MM.1S (cell line): ENCODE measurements around the gene DDAH1.

Experiments
- DNase-seq: peaks from one replicate; pipeline ENCODE4 v3.0.0-alpha.2; 2015
- H2AFZ ChIP-seq: fragments of 300-600 bp; sonication (generic); 2 replicates; pipeline ENCODE4 v1.6.0; 2016; ENCODE audit warnings: antibody characterized with exemption, low read length
- H3F3A ChIP-seq: fragments of 300-600 bp; sonication (generic); 2 replicates; pipeline ENCODE4 v1.6.1; 2016; ENCODE audit warnings: mild to moderate bottlenecking, antibody characterized with exemption, low read length, moderate library complexity, mixed read lengths; ENCODE audit not compliant: insufficient read depth
- H3K27ac ChIP-seq: fragments of 300-600 bp; sonication (generic); 2 replicates; pipeline ENCODE4 v1.5.1; 2016; ENCODE audit warnings: mild to moderate bottlenecking, low read length
- H3K27me3 ChIP-seq: fragments of 300-600 bp; sonication (generic); replicated peaks from 2 replicates; pipeline ENCODE4 v1.6.0; 2016; ENCODE audit warnings: low read length; ENCODE audit not compliant: insufficient read depth
- H3K36me3 ChIP-seq: fragments of 300-600 bp; sonication (generic); replicated peaks from 2 replicates; pipeline ENCODE4 v1.6.1; 2016; ENCODE audit warnings: mild to moderate bottlenecking, low read length, mixed read lengths; ENCODE audit not compliant: insufficient read depth
- H3K4me1 ChIP-seq: fragments of 300-600 bp; sonication (generic); 2 replicates; pipeline ENCODE4 v1.6.1; 2016; ENCODE audit warnings: low read length, mixed read lengths
- H3K4me2 ChIP-seq: fragments of 300-600 bp; sonication (generic); 2 replicates; pipeline ENCODE4 v1.6.0; 2016; ENCODE audit warnings: low read depth, low read length
- H3K4me3 ChIP-seq: fragments of 300-600 bp; sonication (generic); 2 replicates; pipeline ENCODE4 v1.5.1; 2016; ENCODE audit warnings: low read length, mixed read lengths
- H3K79me2 ChIP-seq: fragments of 300-600 bp; sonication (generic); 2 replicates; pipeline ENCODE4 v1.6.1; 2016; ENCODE audit warnings: mixed run types, low read length, mixed read lengths
- H3K9ac ChIP-seq: fragments of 300-600 bp; sonication (generic); 2 replicates; pipeline ENCODE4 v1.6.1; 2016; ENCODE audit warnings: low read length, mixed read lengths
- H3K9me2 ChIP-seq: fragments of 300-600 bp; sonication (generic); replicated peaks from 2 replicates; pipeline ENCODE4 v1.6.1; 2016; ENCODE audit warnings: mild to moderate bottlenecking, low read length, mixed read lengths; ENCODE audit not compliant: insufficient read depth
- H3K9me3 ChIP-seq: fragments of 300-600 bp; sonication (generic); replicated peaks from 2 replicates; pipeline ENCODE4 v1.6.1; 2016; ENCODE audit warnings: mild to moderate bottlenecking, low read length, mixed read lengths; ENCODE audit not compliant: insufficient read depth
- H4K20me1 ChIP-seq: fragments of 300-600 bp; sonication (generic); 2 replicates; pipeline ENCODE4 v1.6.1; 2016; ENCODE audit warnings: mild to moderate bottlenecking, low read length, moderate library complexity, mixed read lengths; ENCODE audit not compliant: insufficient read depth
- EZH2 ChIP-seq: fragments of 300-600 bp; sonication (generic); optimal IDR thresholded peaks from 2 replicates; pipeline ENCODE3; 2017; ENCODE audit warnings: low read depth, mild to moderate bottlenecking, antibody characterized with exemption, low read length, mixed read lengths
- EZH2phosphoT487 ChIP-seq: fragments of 300-600 bp; sonication (generic); IDR thresholded peaks from 2 replicates; pipeline ENCODE4 v1.6.1; 2018; ENCODE audit warnings: antibody characterized with exemption, low read length
- TF ChIP-seq, protein P1 (sequence below): fragments of 300-600 bp; sonication (generic); IDR thresholded peaks from 2 replicates; pipeline ENCODE4 v1.5.1; 2016; ENCODE audit warnings: antibody characterized with exemption, low read length, mixed read lengths

The DDAH1 gene

DNA sequence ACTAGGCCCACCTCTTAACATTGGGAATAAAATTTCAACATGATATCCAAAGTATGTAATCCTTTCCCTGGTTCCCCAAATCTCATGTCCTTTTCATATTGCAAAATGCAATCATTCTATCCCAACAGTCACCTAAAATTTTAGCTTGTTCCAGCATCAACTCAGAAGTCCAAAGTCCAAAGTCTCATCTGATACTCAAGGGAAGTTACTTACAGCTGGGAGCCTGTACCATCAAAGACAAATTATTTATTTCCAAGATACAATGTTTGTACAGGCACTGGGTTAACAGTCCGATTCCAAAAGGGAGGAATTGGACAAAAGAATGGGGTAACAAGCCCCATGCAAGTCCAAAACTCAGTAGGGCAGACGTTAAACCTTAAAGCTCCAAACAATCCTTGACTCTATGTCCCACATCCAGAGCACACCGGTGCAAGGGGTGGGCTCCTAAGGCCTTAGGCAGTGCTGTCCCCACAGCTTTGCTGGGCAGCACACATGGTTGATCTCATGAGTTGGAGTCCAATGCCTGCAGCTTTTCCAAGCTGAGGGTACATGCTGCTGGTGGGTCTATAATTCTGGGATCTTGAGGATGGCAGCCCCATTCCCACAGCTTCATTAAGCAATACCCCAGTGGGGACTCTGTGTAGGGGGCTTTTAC is 78.8 kb downstream of the DDAH1 start:
- no peak overlapping the region for H3K27ac ChIP-seq
- H2AFZ ChIP-seq = no peak overlapping the region
- H3K4me2 ChIP-seq = no peak overlapping the region
- no peak overlapping the region for H3K9ac ChIP-seq
- H3K27me3 ChIP-seq = no peaks in the 10 kb centered on the region
- TF ChIP-seq EZH2 (no peak), EZH2phosphoT487 (no peak)
- TF ChIP-seq, protein P1, sequence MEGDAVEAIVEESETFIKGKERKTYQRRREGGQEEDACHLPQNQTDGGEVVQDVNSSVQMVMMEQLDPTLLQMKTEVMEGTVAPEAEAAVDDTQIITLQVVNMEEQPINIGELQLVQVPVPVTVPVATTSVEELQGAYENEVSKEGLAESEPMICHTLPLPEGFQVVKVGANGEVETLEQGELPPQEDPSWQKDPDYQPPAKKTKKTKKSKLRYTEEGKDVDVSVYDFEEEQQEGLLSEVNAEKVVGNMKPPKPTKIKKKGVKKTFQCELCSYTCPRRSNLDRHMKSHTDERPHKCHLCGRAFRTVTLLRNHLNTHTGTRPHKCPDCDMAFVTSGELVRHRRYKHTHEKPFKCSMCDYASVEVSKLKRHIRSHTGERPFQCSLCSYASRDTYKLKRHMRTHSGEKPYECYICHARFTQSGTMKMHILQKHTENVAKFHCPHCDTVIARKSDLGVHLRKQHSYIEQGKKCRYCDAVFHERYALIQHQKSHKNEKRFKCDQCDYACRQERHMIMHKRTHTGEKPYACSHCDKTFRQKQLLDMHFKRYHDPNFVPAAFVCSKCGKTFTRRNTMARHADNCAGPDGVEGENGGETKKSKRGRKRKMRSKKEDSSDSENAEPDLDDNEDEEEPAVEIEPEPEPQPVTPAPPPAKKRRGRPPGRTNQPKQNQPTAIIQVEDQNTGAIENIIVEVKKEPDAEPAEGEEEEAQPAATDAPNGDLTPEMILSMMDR = no peak
- no peaks in the 10 kb centered on the region for H4K20me1 ChIP-seq
- no peak for DNase-seq
- H3K36me3 ChIP-seq = no peaks in the 10 kb centered on the region
- no peak overlapping the region for H3K4me3 ChIP-seq
- H3K9me2 ChIP-seq = no peaks in the 10 kb centered on the region
- H3K4me1 ChIP-seq = no peaks in the 10 kb centered on the region
- H3K9me3 ChIP-seq = no peaks in the 10 kb centered on the region
- H3F3A ChIP-seq = no peaks in the 10 kb centered on the region
- no peaks in the 10 kb centered on the region for H3K79me2 ChIP-seq

DNA sequence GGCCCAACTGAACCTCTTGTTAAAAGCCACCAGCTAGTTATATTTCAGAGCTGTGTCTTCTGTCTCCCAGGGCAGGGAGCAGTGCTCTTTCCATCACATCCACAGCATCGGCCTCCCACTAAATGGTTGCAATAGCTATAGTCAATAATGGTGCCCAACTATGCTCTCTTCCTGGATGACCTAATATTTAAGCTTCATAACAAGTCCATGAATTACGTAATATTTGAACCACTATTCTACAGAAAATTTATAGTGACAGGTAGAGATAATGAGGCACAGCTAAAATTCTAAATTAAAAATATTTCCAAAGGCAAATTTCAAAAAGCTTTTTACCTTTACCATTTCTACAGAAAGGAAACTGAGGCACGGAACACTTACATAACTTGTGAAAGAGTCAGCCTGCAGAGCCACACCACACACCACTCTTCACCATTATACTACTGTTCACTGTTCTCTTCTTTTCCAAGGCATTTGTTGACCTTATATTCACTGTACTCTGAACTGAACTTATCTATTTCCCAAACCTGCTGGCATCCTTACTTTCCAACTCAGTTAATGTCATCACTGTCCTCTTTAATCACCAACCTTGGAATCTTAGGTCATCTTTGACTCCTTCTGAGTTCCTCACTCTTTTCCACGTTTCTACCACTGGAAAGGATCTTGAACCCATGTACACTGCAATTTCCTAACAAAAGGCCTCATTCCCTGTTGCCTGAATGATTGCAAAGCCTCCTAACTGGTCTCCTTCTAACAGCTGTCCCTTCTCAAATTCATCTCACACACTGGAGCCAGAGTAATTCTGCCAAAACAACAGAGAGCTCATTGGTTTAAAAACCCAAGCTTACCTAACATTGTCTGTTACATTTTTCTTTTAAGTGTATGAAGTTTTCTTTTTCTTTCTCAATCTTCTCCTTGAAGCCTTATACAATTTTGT is 85.5 kb downstream of the DDAH1 start:
- Histone ChIP-seq H3K27me3 (no peaks in the 10 kb centered on the region), H3F3A (no peaks in the 10 kb centered on the region), H2AFZ (no peak overlapping the region), H3K27ac (no peak overlapping the region), H3K9me2 (no peaks in the 10 kb centered on the region), H3K9me3 (no peaks in the 10 kb centered on the region), H3K79me2 (no peaks in the 10 kb centered on the region), H3K36me3 (no peaks in the 10 kb centered on the region), H4K20me1 (no peaks in the 10 kb centered on the region), H3K9ac (no peak overlapping the region), H3K4me1 (no peaks in the 10 kb centered on the region), H3K4me3 (no peak overlapping the region), H3K4me2 (no peak overlapping the region)
- TF ChIP-seq, protein P1 = no peak
- TF ChIP-seq EZH2 (no peak), EZH2phosphoT487 (no peak)
- no peak for DNase-seq

DNA sequence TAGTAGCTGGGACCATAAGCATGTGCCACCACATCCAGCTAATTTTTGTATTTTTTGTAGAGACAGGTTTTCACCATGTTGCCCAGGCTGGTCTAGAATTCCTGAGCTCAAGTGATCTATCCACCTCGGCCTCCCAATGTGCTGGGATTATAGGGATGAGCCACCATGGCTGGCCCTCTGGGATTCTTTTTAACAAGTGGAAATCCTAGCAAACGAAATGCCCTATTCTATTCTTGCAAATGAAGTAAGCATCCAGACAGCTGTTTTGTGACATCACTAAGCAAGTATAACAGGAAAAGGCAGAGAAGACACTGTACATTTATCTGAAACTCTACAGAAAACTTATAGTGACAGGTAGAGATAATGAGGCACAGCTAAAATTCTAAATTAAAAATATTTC is 86.4 kb downstream of the DDAH1 start:
- Histone ChIP-seq H3K4me3 (no peak overlapping the region), H4K20me1 (no peaks in the 10 kb centered on the region), H3F3A (no peaks in the 10 kb centered on the region), H3K27ac (no peak overlapping the region), H3K27me3 (no peaks in the 10 kb centered on the region), H3K4me1 (no peaks in the 10 kb centered on the region), H3K9ac (no peak overlapping the region), H2AFZ (no peak overlapping the region), H3K9me2 (no peaks in the 10 kb centered on the region), H3K79me2 (no peaks in the 10 kb centered on the region), H3K4me2 (no peak overlapping the region), H3K36me3 (no peaks in the 10 kb centered on the region), H3K9me3 (no peaks in the 10 kb centered on the region)
- DNase-seq = no peak
- TF ChIP-seq, protein P1 = no peak
- TF ChIP-seq EZH2 = no peak
- TF ChIP-seq EZH2phosphoT487 = no peak
